ENCODE measurements around the gene LDHAL6B. TPM values are rescaled to one million over a fixed set of nuclear protein-coding genes. Genes with fewer than 3 reads are reported as not detected.
A peak's percentile ranks its signal among the peaks of the same experiment; 100 is the strongest.

The LDHAL6B gene
- polyA plus RNA-seq, 6 donors from 2014 or later = 0.14 to 0.54 (median 0.33) TPM; not detected in 1

DNA sequence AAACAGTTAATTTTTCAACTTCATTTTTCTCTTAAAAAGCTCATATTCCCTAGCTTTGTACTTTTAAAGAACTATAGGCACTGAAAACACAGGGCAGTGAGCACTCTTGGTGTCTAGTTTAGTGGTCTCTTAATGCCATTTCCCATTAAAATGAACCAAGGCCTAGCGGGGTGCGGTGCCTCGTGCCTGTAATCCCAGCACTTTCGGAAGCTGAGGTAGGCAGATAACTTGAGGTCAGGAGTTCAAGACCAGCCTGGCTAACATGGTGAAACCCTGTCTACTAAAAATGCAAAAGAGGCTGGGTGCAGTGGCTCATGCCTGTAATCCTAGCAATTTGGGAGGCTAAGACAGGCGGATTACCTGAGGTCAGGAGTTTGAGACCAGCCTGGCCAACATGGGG, 45.5 kb downstream of the LDHAL6B start:
- no peak for DNase-seq
- H3K4me3 Mint-ChIP-seq = peak overlapping the region in 1 of 8 donors; percentile 15
- ATAC-seq (ENCODE audit: low read depth in 2 of 2) = no peak
- peaks cover 25 to 63% (median 38%) of the 10 kb centered on the region in 3 donors for H3K4me1 Mint-ChIP-seq
- peak overlapping the region in 3 of 6 donors; percentile 33 to 63 (median 60) for H3K27ac Mint-ChIP-seq
- H3K9me3 Mint-ChIP-seq = no peaks in the 10 kb centered on the region
- no peaks in the 10 kb centered on the region for H3K27me3 Mint-ChIP-seq
- H3K36me3 Mint-ChIP-seq = peaks cover 7 to 8% of the 10 kb centered on the region in 2 donors

DNA sequence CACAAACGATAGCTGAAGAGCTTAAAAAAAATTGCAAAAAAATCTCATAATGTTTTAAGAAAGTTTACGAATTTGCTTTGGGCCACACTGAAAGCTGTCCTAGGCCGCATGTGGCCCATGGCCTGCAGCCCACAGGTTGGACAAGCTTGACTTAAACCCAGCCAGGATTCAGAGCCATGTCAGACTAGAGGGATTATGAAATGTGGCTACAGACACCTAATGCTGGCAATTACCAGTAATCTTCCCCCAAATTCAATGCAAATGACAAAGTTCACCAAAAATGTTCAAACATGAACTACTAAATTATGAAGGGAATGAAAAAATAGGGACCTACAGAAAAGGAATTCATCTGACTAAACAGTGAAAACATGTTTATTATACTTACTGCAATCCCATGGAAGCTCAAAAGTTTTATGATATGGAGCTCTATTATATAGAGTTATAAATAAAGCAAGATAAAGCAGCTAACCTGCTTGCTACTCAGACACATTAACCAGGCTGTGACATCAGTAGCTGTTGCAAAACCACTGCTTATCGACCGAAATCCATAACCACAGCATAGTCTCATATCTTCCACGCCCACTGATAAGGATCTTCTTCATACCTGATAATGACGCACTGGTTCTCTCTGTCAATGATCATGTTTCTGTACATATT, 49.2 kb downstream of the LDHAL6B start:
- H3K27ac Mint-ChIP-seq = peak overlapping the region in 3 of 6 donors; percentile 13 to 78 (median 51)
- H3K27me3 Mint-ChIP-seq = no peaks in the 10 kb centered on the region
- ATAC-seq (ENCODE audit: low read depth in 2 of 2) = no peak
- peaks cover 13 to 36% (median 14%) of the 10 kb centered on the region in 3 donors for H3K4me1 Mint-ChIP-seq
- DNase-seq = no peak
- no peak overlapping the region for H3K4me3 Mint-ChIP-seq
- peaks cover 11 to 14% of the 10 kb centered on the region in 2 donors for H3K36me3 Mint-ChIP-seq
- no peaks in the 10 kb centered on the region for H3K9me3 Mint-ChIP-seq

DNA sequence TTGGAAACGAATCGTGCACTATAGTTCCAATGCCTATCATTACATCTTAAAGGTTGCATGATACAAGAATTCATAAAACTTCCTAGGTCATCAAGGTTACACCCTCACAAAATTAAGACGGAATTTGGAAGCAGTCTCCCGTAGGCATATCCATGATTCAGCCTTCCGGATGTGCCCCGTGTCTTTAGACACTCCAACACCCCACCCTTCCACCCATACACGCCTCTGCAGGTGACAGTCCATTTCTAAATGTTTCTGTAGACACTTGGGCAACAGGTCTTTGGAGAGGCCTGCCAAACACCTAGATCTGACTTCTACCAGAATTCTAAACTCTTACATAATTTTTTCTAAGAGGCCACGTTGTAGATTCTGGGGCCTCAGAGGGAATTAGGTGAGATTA, 49.8 kb downstream of the LDHAL6B start:
- H3K36me3 Mint-ChIP-seq = peaks cover 11 to 16% of the 10 kb centered on the region in 2 donors
- peaks cover 8 to 29% (median 9%) of the 10 kb centered on the region in 3 donors for H3K4me1 Mint-ChIP-seq
- DNase-seq = no peak
- no peaks in the 10 kb centered on the region for H3K27me3 Mint-ChIP-seq
- no peak for ATAC-seq (ENCODE audit: low read depth in 2 of 2)
- H3K27ac Mint-ChIP-seq = no peak overlapping the region
- no peaks in the 10 kb centered on the region for H3K9me3 Mint-ChIP-seq
- H3K4me3 Mint-ChIP-seq = no peak overlapping the region

DNA sequence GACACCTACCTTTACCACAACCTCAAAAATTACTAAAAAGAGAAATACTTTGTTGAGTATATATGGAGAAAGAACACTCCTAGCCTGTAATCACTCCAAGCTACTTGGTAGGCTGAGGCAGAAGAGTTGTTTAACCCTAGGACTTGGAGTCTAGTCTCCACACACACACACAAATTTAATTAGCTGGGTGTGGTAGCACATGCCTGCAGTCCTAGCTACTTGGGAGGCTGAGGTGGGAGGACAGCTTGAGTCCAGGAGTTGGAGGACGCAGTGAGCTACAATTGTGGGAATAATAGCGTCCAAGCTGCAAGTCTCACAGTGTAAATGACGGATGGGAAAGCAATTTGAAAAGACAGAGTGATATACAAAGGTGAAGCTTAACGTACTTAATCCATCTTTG, 50.5 kb downstream of the LDHAL6B start:
- H3K4me1 Mint-ChIP-seq = peaks cover 8 to 24% (median 9%) of the 10 kb centered on the region in 3 donors
- H3K27ac Mint-ChIP-seq = peak overlapping the region in 1 of 6 donors; percentile 49
- DNase-seq (no peak), ATAC-seq (ENCODE audit: low read depth in 2 of 2) (no peak)
- no peak overlapping the region for H3K4me3 Mint-ChIP-seq
- no peaks in the 10 kb centered on the region for H3K9me3 Mint-ChIP-seq
- H3K27me3 Mint-ChIP-seq = no peaks in the 10 kb centered on the region
- peaks cover 11 to 17% of the 10 kb centered on the region in 2 donors for H3K36me3 Mint-ChIP-seq

Other genes starting within 250 kb of the LDHAL6B start
- gene RNF111, start 219.2 kb upstream of the LDHAL6B start, polyA plus RNA-seq (ENCODE audit: low read depth in 6 of 6) = 10 to 100 TPM; 17.0 to 28.5 (median 25.4) TPM
- under 1 TPM in 4 of 6 donors, not detected in 2; 0.13 to 0.60 (median 0.30) TPM for gene CCNB2, start 101.7 kb upstream of the LDHAL6B start, polyA plus RNA-seq (ENCODE audit: low read depth in 6 of 6)
- 10 to 100 TPM; 32.4 to 80.0 (median 45.3) TPM for gene MYO1E, start 166.0 kb downstream of the LDHAL6B start, polyA plus RNA-seq (ENCODE audit: low read depth in 6 of 6)
- 10 to 100 TPM in 4 of 6 donors, 1 to 10 TPM in 2; 8.1 to 23.1 (median 12.0) TPM for gene FAM81A, start 231.3 kb downstream of the LDHAL6B start, polyA plus RNA-seq (ENCODE audit: low read depth in 6 of 6)